Calu3 (cell line): ENCODE data around the gene FAM167B. TPM values are rescaled to one million over a fixed set of nuclear protein-coding genes. Genes with fewer than 3 reads are reported as not detected.

Experiments
- BruUV-seq: library from RNA; stranded (reverse); fragments of 400-500 nt; replicated peaks from 2 replicates; lab custom pipeline; 2021; lab: Mats Ljungman, UMichigan
- CTCF ChIA-PET: fragments of 300-600 bp; sonication (Branson Sonifier 250); formaldehyde crosslinking; loops from one replicate; lab custom pipeline; 2022; ENCODE audit warnings: antibody characterized with exemption; lab: Charles Lee
- DNase-seq: peaks from one replicate; pipeline ENCODE4 v3.0.0; 2022
- H3K27ac Mint-ChIP-seq: one replicate; pipeline ENCODE4 v1.8.0; 2022; ENCODE audit warnings: mixed read lengths; ENCODE audit not compliant: unreplicated experiment
- H3K27me3 Mint-ChIP-seq: one replicate; pipeline ENCODE4 v1.8.0; 2022; ENCODE audit warnings: mixed read lengths; ENCODE audit not compliant: unreplicated experiment
- H3K36me3 Mint-ChIP-seq: one replicate; pipeline ENCODE4 v1.8.0; 2022; ENCODE audit warnings: mild to moderate bottlenecking, moderate library complexity, mixed read lengths; ENCODE audit not compliant: insufficient read depth, unreplicated experiment
- H3K4me1 Mint-ChIP-seq: one replicate; pipeline ENCODE4 v1.8.0; 2022; ENCODE audit warnings: mild to moderate bottlenecking, low read depth, mixed read lengths; ENCODE audit not compliant: unreplicated experiment
- H3K4me3 Mint-ChIP-seq: one replicate; pipeline ENCODE4 v1.8.0; 2022; ENCODE audit warnings: mild to moderate bottlenecking, low read depth, moderate library complexity, mixed read lengths; ENCODE audit not compliant: unreplicated experiment
- H3K9me3 Mint-ChIP-seq: one replicate; pipeline ENCODE4 v1.8.0; 2022; ENCODE audit warnings: low read depth, mixed read lengths; ENCODE audit not compliant: unreplicated experiment
- intact Hi-C: fragments of 100-400 bp; cut with micrococcal nuclease; formaldehyde crosslinking; loops from one replicate; pipeline ENCODE4 v1.10.0; 2022; ENCODE audit not compliant: unreplicated experiment
- total RNA-seq: library from RNA; stranded (reverse); gene quantifications from 2 replicates; pipeline ENCODE4 v1.2.3, GENCODE V29; 2022
- TF ChIP-seq, protein P1 (sequence below): fragments of 200-600 bp; IDR thresholded peaks from one replicate; pipeline ENCODE4 v1.8.0; 2022; ENCODE audit warnings: antibody characterized with exemption; ENCODE audit not compliant: unreplicated experiment

FAM167B gene
- total RNA-seq, 1 experiment from 2014 or later = 1.8 TPM

DNA sequence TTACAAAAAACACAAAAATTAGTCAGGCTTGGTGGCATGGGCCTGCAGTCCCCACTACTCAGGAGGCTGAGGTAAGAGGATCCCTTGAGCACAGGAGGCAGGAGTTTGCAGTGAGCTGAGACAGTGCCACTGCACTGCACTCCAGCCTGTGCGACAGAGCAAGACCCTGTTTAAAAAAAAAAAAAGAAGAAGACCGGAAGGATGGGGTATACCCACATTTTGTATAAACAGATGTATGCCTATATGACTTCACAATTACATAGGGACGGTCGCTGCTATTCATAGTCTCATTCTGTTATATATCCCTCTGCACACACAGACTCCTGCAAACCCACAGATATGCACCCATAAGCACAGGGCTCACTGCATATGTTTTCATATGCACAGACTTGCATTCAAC lies 16.7 kb downstream of the FAM167B start:
- no peak overlapping the region for H3K27ac Mint-ChIP-seq
- no peak for DNase-seq
- no peaks in the 10 kb centered on the region for H3K36me3 Mint-ChIP-seq
- no peak overlapping the region for H3K4me3 Mint-ChIP-seq
- H3K27me3 Mint-ChIP-seq = no peaks in the 10 kb centered on the region
- peaks cover 17% of the 10 kb centered on the region for H3K4me1 Mint-ChIP-seq
- no peaks in the 10 kb centered on the region for H3K9me3 Mint-ChIP-seq
- intact Hi-C loops = loop anchor here (1.0 kb wide), 1 partner anchor 48 kb away; no protein-coding TSS in a partner anchor
- TF ChIP-seq, protein P1, sequence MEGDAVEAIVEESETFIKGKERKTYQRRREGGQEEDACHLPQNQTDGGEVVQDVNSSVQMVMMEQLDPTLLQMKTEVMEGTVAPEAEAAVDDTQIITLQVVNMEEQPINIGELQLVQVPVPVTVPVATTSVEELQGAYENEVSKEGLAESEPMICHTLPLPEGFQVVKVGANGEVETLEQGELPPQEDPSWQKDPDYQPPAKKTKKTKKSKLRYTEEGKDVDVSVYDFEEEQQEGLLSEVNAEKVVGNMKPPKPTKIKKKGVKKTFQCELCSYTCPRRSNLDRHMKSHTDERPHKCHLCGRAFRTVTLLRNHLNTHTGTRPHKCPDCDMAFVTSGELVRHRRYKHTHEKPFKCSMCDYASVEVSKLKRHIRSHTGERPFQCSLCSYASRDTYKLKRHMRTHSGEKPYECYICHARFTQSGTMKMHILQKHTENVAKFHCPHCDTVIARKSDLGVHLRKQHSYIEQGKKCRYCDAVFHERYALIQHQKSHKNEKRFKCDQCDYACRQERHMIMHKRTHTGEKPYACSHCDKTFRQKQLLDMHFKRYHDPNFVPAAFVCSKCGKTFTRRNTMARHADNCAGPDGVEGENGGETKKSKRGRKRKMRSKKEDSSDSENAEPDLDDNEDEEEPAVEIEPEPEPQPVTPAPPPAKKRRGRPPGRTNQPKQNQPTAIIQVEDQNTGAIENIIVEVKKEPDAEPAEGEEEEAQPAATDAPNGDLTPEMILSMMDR = no peak
- BruUV-seq = no TSS peak
- CTCF ChIA-PET = no interaction called here

DNA sequence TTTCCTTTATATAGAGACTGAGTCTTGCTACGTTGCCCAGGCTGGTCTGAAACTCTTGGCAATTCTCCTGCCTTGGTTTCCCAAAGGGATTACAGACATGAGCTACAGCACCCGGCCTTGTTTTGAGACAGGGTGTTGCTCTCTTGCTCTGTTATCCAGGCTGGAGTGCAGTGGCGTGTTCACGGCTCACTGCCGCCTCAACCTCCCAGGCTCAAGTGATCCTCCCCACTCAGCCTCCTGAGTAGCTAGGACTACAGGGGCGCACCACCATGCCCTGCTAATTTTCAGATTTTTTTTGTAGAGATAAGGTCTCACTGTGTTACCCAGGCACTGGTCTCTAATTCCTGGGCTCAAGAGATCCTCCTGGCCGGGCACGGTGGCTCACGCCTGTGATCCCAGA lies 18.8 kb downstream of the FAM167B start:
- H3K36me3 Mint-ChIP-seq = no peaks in the 10 kb centered on the region
- H3K9me3 Mint-ChIP-seq = no peaks in the 10 kb centered on the region
- no TSS peak for BruUV-seq
- intact Hi-C loops = no loop called here
- CTCF ChIA-PET = interaction anchor here (0.6 kb wide), 1 partner anchor 38 kb away, joined by 3 read pairs; no protein-coding TSS in a partner anchor
- TF ChIP-seq, protein P1 = no peak
- H3K27ac Mint-ChIP-seq = no peak overlapping the region
- H3K27me3 Mint-ChIP-seq = no peaks in the 10 kb centered on the region
- DNase-seq = no peak
- H3K4me3 Mint-ChIP-seq = no peak overlapping the region
- peaks cover 17% of the 10 kb centered on the region for H3K4me1 Mint-ChIP-seq

DNA sequence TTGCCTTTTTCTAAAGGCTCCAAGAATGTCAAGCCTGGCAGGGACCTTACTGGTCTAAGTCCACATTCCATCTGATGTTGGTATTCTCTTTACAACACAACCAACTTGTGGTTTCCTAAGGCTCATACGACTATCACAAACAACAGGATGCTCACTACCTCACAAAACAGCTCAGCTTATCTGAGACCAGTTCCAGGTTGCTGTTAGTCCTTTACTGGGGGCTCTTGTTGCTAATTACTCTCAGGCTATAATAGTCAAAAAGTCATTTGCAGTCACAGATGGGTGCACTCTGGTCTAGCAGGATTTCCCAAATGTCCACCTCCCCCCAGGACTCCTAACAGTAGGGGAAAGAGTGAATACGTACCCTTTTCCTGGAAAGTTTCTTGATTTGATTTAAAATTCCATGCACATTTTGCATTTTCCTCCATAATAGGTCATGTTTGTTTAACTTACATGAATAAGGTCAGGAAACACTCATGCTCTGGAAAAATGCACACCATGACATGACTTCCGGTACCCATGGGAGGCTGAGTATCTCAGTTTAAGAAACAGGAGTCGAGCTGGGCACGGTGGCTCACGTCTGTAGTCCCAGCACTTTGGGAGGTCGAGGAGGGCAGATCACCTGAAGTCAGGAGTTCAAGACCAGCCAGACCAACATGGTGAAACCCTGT lies 20.0 kb downstream of the FAM167B start:
- Mint-ChIP-seq H3K27me3 (peaks cover 5% of the 10 kb centered on the region), H3K9me3 (no peaks in the 10 kb centered on the region), H3K36me3 (no peaks in the 10 kb centered on the region), H3K4me3 (no peak overlapping the region), H3K27ac (peak overlapping the region; percentile 2), H3K4me1 (peaks cover 17% of the 10 kb centered on the region)
- DNase-seq = no peak
- no TSS peak for BruUV-seq
- TF ChIP-seq, protein P1 = no peak
- CTCF ChIA-PET = no interaction called here
- intact Hi-C loops = no loop called here

DNA sequence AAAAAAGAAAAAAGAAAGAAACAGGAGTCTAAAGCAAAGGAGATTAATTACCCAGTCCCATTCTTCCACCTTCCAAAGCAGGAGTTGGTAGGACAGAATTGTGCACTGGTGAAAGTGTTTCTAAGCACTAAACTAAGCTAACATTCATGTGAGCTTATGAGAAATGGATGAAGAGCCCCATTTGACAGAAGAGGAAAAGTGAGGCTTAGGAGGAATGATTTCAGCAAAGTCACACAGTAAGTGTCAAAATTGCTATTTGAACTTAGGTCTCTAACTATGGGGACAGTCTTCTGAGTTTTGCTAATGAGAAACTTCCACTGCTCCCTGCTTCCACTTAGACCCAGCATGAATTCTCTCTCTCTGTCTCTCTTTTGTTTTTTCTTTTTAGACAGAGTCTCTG lies 22.7 kb downstream of the FAM167B start:
- peaks cover 5% of the 10 kb centered on the region for H3K36me3 Mint-ChIP-seq
- H3K27me3 Mint-ChIP-seq = peaks cover 23% of the 10 kb centered on the region
- DNase-seq = no peak
- CTCF ChIA-PET = interaction anchor here (0.6 to 1.7 kb wide), 2 partner anchors 10 to 14 kb away, joined by 3 to 8 read pairs; no protein-coding TSS in a partner anchor
- BruUV-seq = no TSS peak
- no peaks in the 10 kb centered on the region for H3K9me3 Mint-ChIP-seq
- H3K27ac Mint-ChIP-seq = no peak overlapping the region
- TF ChIP-seq, protein P1 = no peak
- intact Hi-C loops = no loop called here
- no peak overlapping the region for H3K4me3 Mint-ChIP-seq
- H3K4me1 Mint-ChIP-seq = peaks cover 37% of the 10 kb centered on the region
